Gastrocnemius medialis (tissue), 4 donors: ENCODE results near the gene CDK1.

Experiments
- CTCF ChIP-seq, 5 experiments: fragments of 450-650 bp in 3 of 5; fragments of 200-600 bp in 2 of 5; sonication (generic) in 2 of 5; IDR thresholded peaks in 4 of 5; conservative IDR thresholded peaks in 1 of 5; 1 replicate in 4 of 5; 2 replicates in 1 of 5; pipeline ENCODE4 v1.5.1; 2016 to 2019; ENCODE audit warnings: antibody characterized with exemption in 5 of 5, mild to moderate bottlenecking in 3 of 5, moderate library complexity in 3 of 5
- POLR2A ChIP-seq, 2 donors: fragments of 450-650 bp; IDR thresholded peaks; one replicate each; pipeline ENCODE4 v1.6.1; 2017; ENCODE audit warnings: antibody characterized with exemption in 2 of 2, mild to moderate bottlenecking in 2 of 2, moderate library complexity in 2 of 2

- TF ChIP-seq CTCF (IDR thresholded peaks at IDR 0.05 in 4 of 5, conservative IDR thresholded peaks at IDR 0.05 in 1 of 5): no peak
- TF ChIP-seq POLR2A (IDR thresholded peaks at IDR 0.05): no peak
These were observed 25.1 kb upstream of the CDK1 start for GRCh38 chr10:60753152-60753551.
